ENCODE data around the gene EFCC1.
A peak's percentile ranks its signal among the peaks of the same experiment; 100 is the strongest.
"Not testable (repeated sequence)": the region's sequence is repeated elsewhere in the genome, so short reads cannot be mapped to it uniquely, and the experiment has no call there.

EFCC1 gene

GRCh38 chr3:129057249-129057648 is 56.1 kb downstream of the EFCC1 start:
- no peak for DNase-seq

GRCh38 chr3:129058441-129059200 is 57.5 kb downstream of the EFCC1 start:
- no peak for DNase-seq

GRCh38 chr3:129059311-129059958 is 58.3 kb downstream of the EFCC1 start:
- DNase-seq, result no peak

GRCh38 chr3:129060276-129061022 is 59.3 kb downstream of the EFCC1 start, which contains the start of gene GP9:
Gene GP9, plus strand, starts transcription at chr3:129060779. Its CDS starts 961 bp downstream, at chr3:129061740.
- DNase-seq, result no peak

- no peak for DNase-seq
These were observed 60.2 kb downstream of the EFCC1 start for GRCh38 chr3:129061023-129061887.

GRCh38 chr3:129061888-129062834 is 61.1 kb downstream of the EFCC1 start:
- DNase-seq, result no peak

GRCh38 chr3:129063091-129063640 is 62.1 kb downstream of the EFCC1 start:
- no peak for DNase-seq

- no peak for DNase-seq
These were observed 62.9 kb downstream of the EFCC1 start for GRCh38 chr3:129063841-129064482.

GRCh38 chr3:129065016-129065719 is 64.1 kb downstream of the EFCC1 start:
- no peak for DNase-seq

- no peak for DNase-seq
These were observed 64.6 kb downstream of the EFCC1 start for GRCh38 chr3:129065720-129066073.

GRCh38 chr3:129067719-129068118 is 66.6 kb downstream of the EFCC1 start:
- not testable (repeated sequence) for DNase-seq

GRCh38 chr3:129068291-129068886 is 67.3 kb downstream of the EFCC1 start:
- DNase-seq, result no peak

GRCh38 chr3:129069313-129070085 is 68.4 kb downstream of the EFCC1 start:
- DNase-seq, result not testable (repeated sequence)

GRCh38 chr3:129070086-129070885 is 69.2 kb downstream of the EFCC1 start:
- DNase-seq, result no peak

GRCh38 chr3:129077222-129077621 is 76.1 kb downstream of the EFCC1 start:
- peak; percentile 75 for DNase-seq

GRCh38 chr3:129078510-129078909 is 77.4 kb downstream of the EFCC1 start:
- DNase-seq, result no peak

- no peak for DNase-seq
These were observed 80.4 kb downstream of the EFCC1 start for GRCh38 chr3:129081503-129081902.

GRCh38 chr3:129082026-129082425 is 80.9 kb downstream of the EFCC1 start:
- no peak for DNase-seq
